GM19043 (cell line): Measurements from ENCODE around the gene GTF2A1.
"Not testable (repeated sequence)": the region's sequence is repeated elsewhere in the genome, so short reads cannot be mapped to it uniquely, and the experiment has no call there.

ENCODE experiments used
- ATAC-seq: cut with Tn5 transposase; IDR thresholded peaks from one replicate; pipeline ENCODE4 v1.9.1; 2021; ENCODE audit warnings: low read depth; ENCODE audit not compliant: unreplicated experiment

Gene GTF2A1

DNA sequence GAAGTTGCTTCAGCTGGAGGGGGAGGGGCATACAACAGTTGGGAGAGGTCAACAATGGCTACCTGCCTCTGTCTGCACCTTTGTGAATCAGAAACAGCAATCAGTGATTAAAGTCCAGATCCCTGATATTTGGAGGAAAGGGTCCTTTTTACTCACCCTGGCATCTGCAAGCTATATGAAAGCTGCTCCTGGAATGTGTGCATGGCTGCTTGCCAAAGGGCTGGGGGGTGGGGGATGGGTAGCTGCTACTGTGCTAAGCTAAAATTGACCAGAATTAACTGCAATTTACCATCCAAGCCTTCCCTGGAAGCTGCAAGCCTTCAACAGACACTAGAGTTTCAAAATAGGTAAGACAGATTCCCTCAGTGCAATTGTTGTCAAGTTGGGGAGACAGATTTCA is 13.5 kb upstream of the GTF2A1 start:
- ATAC-seq = no peak

DNA sequence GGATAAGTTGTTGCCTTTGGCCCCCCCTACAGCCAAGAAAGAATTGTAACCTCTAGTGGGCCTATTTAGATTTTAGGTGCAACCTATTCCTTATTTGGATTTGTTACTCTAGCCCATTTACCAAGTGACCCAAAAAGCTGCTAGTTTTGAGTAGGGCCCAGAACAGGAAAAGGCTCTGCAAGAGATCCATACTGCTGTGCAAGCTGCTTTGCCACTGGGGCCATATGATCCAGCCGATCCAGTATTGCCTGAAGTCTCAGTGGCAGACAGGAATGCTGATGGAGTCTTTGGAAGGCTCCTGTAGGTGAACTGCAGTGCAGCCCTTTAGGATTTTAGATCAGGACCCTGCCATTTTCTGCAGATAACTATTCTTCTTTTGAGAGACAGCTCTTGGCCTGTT is 12.9 kb upstream of the GTF2A1 start:
- no peak for ATAC-seq

DNA sequence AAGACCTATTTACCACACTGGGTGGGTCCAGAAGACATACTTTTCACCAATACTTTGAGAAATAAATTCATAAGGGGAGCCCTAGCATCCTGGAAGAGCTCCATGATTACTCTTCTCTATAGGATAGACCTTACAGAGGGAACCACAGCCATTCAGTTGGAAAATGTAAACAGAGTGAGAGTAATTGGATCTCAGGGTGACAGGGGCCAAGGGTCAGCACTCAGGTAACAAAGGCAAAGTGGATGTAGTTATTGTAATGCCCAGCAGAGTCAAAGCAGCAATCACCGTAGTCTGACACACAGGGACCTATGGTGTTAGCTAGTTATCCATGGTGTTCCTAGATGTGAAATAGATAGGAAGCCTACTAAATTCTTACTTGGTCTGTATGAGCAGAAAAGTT is 10.8 kb upstream of the GTF2A1 start:
- ATAC-seq = no peak

DNA sequence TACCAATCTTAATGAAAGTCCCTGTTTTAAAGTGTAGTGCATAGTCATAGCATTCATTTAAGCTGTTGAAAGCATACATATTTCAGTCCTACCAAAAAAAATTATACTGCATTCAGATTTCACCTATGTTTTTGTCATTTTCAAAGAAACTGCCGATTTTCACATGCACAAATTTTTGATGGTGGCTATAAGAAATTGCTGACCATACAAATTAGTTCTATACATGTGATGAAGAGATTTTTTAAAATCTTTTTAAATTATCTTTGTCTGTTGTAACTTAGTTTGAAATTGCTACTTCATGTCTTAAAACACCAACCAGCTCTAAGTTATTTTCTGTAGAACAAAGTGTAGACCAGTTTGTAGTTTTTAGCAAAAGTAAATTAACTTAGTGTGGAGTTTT is 3.5 kb upstream of the GTF2A1 start:
- no peak for ATAC-seq

DNA sequence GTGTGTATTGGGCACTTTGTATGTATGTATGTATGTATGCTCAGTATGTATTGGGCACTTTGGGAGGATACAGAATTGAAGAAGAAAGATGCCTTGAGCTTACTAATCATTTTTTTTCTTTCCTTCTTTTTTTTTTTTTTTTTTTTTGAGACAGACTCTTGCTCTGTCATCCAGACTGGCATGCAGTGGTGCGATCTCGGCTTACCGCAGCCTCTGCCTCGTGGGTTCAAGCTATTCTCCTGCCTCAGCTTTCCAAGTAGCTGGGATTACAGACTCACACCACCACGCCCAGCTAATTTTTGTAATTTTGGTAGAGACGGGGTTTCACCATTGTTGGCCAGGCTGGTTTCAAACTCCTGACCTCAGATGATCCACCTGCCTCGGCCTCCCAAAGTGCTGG is 3.0 kb upstream of the GTF2A1 start:
- not testable (repeated sequence) for ATAC-seq

DNA sequence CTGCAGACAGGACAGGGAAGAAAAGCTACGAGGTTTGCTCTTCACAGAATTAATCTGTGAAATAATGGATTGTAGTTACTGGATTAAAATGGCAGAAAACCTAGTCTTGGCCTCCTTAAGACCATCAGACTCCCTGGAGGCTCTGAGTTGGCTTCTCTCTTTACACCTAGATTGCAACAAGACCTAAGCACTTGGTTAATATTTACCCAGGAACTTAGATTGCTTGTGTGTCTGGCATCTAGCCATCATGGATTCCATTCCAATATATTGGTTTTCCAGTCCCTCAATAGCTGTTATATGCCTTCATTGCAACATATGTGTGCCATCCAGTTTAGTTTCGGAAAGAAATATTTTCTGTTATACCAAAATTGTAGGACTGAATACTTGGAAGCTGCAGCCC is 1.9 kb upstream of the GTF2A1 start:
- no peak for ATAC-seq

DNA sequence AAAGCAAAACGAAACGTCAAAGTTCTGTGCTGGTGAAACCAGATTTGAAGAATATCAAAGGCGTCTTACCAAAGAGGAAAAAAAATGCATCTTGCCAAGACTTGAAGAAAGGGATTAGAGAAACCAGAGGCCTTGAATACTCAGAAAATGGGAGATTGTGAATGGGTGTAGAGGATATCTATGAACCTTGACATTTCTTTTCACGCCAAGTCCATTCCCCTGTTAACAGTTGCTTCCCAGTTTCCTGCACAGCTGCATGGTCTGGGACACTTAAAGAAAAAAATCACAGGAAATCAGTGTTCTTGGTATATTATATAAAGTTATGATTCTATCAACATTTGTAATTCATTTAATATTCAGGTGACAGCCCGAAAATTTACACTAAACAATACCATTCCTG is 1.4 kb upstream of the GTF2A1 start:
- ATAC-seq = no peak

DNA sequence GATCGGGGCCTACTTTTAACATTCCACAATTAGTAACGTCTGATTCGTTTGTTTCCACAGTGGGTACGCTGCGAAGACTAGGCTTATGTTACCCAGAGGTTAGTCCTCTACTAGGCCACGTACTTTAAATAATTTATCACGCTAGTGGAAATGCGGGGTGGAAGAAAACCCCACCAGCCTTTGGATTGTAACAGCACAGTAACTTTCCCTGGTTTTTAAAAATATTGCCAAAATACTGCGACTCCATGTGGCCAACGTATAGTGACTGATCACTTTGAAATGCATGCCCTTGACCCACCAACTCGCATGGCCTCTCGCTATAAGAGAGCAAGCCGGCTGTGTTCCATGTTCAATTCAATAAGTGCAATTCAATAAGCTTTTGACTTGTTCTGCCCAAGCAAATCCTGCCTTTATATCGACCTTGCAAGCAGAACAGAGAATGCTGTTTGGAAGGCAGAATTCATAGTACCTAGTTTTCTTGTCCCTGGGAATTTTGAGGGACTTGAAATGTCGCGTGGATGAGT is 882 bp upstream of the GTF2A1 start:
- no peak for ATAC-seq

DNA sequence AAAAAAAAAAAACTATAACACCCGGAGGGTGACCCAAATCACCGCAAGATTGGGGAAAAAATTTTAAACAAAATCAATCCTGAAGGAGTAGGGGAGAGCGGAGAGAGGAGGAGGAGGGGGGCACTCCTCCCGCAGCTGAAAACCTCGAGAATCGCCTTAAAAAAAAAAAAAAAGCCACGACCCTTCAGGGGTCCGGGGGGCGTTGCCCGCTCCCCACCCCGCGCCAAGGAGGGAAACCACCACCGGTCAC is 254 bp downstream of the GTF2A1 start:
- no peak for ATAC-seq

DNA sequence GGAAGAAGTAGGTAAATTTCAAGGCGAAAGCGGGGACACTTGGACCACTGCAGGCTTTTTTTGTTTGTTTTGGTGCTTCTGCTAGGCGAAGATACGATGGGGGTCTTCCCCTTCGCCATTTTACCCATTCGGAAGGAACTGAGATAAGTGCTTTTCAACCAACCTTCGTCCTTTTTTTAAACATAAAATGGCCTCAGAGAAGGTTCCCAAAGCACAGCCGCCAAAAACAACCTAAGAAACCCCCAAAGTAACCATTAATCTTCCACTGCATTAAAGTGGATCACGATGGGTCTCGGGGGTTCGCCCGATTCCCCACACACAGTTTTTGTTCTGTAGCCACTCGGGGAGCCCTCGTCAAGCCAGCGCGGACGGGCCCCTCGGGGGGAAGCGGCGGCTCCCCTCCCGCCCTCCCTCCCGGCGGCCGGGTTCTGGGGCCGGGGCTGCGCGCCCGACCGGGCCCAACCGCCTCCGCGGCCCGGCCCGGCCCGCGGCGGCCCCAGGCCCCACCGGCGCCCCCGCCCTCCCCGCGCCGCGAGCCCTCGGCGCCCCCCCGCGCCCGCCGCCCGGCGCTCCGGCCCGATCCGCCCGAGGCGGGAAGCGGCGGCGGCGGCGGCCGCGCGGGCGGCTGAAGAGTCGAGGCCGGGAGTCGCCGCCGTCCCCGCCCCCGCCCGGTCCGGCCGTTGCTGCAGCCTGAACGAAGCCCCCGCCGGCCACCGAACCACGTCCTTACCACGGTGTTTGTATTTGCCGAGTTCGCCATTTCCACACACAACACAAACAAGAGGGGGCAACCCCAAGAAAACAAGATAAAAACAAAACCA is 790 bp downstream of the GTF2A1 start:
- ATAC-seq = no peak

DNA sequence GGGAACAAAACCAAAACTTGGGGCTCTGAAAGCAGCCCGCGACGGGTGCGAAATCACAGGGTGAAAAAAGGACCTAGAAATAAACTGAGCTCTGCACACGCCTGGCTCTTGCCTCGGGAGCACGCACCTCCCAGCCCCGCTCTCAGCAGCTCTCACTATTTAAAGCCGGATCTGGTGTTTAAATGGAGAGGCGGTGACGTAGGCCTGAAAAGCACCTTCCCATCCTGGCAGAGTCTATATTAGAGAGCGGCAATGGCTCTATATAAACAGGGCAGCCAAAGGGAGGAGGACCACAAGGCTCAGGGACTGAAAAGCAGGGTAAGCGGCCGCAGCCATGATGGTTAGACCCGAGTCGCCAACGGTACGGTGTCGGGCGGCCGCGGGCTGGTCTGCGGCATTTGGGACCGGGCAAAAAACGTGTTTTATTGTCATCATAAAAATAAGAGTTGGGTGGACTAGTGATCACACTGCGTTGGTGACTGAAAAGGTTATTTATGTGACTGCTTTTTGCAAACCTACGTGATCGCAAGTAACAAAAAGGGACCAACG is 1.5 kb downstream of the GTF2A1 start:
- ATAC-seq = peak; percentile 53

DNA sequence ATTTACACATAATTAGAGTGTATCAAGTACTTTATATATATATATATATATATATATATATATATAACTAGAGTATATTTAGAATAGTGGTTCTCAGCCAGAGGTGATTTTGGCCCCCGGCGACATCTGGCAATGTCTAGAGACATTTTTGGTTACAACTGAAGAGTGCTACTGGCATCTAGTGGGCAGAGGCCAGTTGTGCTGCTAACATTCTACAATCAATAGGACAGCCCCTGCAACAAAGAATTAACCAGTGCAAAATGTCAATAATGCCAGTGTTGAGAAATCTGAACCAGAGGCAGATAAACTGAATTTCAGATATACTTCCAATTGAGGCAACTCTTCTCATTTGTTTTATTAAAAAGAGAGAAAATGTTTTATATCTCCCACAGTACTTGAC is 8.9 kb downstream of the GTF2A1 start:
- ATAC-seq = peak; percentile 74

DNA sequence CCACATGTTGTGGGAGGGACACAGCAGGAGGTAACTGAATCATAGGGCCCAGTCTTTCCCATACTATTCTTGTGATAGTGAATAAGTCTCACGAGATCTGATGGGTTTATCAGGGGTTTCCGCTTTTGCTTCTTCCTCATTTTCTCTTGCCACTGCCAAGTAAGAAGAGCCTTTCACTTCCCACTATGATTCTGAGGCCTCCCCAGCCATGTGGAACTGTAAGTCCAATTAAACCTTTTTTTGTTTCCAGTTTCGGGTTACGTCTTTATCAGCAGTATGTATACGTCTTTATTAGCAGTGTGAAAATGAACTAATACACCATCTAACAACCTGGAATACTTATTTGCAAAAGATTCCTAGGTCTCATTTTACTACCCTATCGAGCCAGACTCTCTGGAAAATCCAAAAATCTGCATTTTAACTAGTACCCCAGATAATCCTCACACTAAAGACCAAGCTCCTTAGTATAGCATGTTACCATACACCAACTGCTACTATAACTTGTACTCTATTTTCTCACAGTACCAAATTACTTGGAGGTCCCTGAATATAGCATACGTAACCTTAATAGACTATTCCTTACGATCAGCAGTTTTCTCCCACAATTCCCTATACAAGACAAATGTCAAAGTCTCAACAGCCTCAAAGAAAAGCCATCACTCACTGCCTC is 11.5 kb downstream of the GTF2A1 start:
- ATAC-seq = no peak

DNA sequence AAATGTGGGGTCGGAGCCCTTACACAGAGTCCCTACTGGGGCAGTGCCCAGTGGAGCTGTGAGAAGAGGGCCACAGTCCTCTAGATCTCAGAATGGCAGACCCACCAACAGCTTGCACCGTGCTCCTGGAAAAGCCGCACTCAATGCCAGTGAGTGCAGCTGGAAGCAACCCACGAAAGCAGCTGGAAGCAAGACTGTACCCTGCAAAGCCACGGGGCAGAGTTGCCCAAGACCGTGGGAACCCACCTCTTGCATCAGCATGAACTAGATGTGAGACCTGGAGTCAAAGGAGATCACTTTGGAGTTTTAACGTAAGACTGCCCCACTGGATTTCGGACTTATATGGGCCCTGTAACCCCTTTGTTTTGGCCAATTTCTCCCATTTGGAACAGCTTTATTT is 12.3 kb downstream of the GTF2A1 start:
- ATAC-seq = no peak

DNA sequence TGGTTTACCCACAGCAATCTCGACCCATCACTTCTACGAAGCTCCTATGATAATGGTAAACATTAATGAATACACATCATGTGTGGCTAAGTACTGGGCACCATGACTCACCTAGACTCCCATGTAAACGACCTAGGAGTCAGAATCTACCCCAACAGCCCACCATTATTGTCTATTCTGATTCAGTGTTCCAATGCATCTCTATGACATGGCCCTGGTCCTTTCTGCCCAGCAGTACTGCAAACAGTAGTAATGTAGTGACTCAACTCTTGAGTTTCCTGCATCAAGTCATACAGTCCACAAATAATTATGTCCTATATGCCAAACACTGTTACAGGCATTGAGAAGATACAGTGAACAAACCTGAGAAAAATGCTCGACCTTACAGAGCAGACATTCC is 14.6 kb downstream of the GTF2A1 start:
- no peak for ATAC-seq

DNA sequence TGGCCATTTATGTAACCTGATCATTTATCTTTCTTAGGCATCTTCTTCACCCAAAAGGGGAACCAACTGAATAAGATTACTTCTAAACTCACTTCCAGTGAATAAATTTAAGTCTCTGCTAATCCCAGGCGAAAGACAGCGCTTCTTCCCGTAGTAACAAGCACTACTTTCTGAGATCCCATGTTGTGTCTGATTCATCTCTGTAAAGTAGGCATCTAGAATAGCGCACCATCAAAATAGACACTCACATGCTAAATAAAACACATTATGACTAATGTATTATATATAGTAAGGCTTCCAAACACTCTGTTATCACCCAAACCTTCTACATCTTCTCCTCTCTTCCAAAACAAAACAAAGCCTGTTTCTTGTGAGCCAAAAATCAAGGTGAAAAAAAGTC is 15.1 kb downstream of the GTF2A1 start:
- ATAC-seq = no peak

DNA sequence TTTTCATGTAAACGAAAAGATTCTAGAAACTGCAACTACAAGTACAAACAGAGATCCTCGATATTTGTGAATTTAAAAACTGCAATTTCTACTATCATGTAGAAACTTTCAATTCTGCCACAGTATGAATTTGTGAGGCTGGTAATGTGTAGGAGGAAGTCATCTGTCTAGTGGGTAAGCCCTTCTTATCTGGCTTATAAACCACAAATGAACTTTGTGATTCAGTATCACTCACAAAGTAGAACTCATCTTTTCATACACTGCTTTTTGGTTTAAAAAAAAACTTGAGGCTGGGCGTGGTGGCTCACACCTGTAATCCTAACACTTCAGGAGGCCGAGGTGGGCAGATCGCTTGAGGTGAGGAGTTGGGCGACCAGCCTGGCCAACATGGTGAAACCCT is 20.7 kb downstream of the GTF2A1 start:
- ATAC-seq = no peak

DNA sequence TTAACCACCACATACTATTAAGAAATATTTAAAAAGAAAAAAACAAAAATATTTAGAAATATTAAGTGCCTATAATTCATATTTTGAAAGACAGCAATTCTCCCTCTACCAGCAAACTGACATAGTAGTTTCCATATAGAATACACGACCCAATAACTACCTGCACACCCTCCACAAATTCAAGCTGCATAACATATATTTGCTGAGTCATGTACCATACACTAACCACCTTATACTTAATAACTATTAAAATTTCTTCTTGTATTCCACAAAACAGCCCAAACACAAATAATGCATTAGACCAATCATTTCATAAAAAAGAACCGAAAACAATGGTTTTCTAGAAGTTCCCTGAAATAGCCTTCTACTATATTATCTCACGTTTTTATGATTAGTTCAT is 21.7 kb downstream of the GTF2A1 start:
- ATAC-seq = no peak

DNA sequence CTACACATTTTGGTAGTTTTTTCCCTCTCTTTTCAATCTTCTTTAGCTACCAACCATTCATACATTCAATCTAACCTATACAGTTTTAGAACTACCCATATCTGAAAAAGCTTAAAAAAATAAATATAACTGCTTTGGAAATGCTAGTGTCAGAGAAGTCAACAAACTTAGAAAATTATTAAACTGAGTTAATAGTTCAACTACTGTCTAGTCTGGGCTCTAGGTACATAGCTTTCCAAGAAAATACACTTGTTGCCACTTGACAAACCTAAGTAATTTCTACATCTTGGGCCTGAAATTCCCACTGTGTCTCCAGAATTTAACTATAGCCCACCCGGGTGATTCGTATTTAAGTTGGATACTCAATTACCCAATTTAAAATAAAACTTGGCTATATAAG is 22.1 kb downstream of the GTF2A1 start:
- ATAC-seq = no peak

DNA sequence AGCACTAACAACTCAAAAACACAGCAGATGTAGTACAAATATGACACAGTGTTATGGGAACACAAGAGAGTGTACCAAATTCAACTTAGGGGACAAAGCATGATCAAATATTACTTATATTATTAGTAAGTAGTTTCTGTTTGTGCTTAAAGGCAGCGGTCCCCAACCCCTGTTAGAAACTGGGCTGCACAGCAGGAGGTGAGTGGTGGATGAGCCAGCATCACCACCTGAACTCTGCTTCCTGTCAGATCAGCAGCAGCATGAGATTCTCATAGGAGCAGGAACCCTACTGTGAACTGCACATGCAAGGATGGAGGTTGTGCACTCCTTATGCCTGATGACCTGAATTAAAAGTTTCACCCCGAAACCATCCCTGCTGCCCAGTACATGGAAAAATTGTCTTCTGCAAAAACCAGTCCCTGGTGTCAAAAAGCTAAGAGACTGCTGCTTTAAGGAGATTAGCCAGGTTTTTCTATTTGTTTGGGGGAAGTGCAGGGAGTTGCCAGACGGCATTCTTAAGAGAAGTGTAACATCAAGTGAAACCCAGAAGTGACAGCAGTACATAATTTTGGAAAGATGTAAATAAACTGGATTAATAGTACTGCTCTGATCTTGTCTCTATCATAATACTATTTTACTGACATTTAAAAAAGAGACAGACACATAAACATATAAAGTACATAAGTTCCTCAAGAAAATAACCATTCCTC is 26.7 kb downstream of the GTF2A1 start:
- no peak for ATAC-seq

DNA sequence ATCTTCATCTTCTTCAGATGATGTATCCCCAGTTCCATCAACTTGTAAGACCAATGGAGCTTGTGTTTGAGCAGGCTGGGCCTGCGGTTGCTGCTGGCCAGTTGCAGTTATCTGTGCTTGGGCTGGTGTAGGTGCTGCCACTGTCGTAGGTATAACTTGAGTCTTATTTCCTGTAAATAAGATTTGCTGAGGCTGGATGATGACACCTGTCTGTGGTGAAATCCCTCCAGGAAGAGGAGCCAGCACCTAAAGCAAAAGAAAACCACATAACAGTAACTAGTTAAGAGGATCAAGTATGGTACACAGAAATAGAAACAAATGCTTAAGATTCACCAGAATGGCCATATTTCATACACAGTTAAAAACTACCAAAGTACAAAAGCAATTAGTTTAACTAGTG is 28.2 kb downstream of the GTF2A1 start:
- no peak for ATAC-seq
